ENCODE data around the gene GPX1. TPM values are rescaled to one million over a fixed set of nuclear protein-coding genes. Genes with fewer than 3 reads are reported as not detected.

GPX1 gene
- total RNA-seq, 3 donors from 2014 or later (not counting 1 experiment from before 2014, with no cell fraction given) = 34.7 to 70.0 (median 59.1) TPM

DNA sequence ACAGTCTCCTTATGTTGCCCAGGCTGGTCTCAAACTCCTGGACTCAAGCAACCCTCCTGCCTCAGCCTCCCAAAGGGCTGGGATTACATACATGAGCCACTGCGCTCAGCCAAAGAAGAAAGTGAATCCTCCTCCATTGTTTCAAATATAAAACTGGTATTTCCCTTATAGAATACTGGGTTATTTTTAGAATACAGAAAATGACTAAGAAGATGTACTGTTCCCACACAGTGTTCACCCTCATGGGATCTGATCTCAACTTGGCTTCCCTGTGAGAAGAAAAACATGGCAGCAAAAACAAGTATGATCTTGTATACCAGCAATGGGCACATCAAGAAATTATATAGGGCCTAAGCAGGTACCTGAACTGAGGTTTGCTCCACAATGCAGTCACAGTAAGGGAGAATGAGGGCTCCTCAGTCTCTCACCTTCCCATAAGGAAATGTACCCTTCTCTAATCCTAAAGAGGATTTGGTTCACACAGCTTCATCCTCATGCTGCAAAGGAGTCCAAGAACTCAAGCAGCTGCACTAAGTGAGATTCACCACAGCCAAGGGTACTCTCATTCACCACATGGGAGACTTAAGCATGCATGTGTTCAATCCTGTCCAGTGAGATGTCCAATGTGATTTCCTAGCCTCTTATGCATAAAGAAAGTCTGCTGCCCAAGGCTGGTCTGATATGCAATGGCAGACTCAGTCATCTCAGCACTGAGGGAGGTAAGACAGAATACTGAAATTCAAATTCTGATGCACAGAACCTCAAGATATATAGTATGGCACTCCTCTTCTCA is 44.1 kb downstream of the GPX1 start:
- no peak overlapping the region for H3K27ac ChIP-seq (ENCODE audit: low read length)
- TF ChIP-seq, protein P1, sequence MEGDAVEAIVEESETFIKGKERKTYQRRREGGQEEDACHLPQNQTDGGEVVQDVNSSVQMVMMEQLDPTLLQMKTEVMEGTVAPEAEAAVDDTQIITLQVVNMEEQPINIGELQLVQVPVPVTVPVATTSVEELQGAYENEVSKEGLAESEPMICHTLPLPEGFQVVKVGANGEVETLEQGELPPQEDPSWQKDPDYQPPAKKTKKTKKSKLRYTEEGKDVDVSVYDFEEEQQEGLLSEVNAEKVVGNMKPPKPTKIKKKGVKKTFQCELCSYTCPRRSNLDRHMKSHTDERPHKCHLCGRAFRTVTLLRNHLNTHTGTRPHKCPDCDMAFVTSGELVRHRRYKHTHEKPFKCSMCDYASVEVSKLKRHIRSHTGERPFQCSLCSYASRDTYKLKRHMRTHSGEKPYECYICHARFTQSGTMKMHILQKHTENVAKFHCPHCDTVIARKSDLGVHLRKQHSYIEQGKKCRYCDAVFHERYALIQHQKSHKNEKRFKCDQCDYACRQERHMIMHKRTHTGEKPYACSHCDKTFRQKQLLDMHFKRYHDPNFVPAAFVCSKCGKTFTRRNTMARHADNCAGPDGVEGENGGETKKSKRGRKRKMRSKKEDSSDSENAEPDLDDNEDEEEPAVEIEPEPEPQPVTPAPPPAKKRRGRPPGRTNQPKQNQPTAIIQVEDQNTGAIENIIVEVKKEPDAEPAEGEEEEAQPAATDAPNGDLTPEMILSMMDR (IDR thresholded peaks at IDR 0.05) = no peak
- ATAC-seq (no peak), DNase-seq (no peak)
- peaks cover 57% of the 10 kb centered on the region for H3K36me3 ChIP-seq (ENCODE audit: control insufficient read depth, insufficient read depth, low read length)
- WGBS (ENCODE audit: insufficient coverage) = no CpG with 5 or more reads among the region's 1 CpG
- Mint-ChIP-seq H3K4me1 (peaks cover 5 to 11% of the 10 kb centered on the region in 2 donors), H3K27me3 (ENCODE audit: low read depth in 2 of 2) (no peaks in the 10 kb centered on the region), H3K36me3 (peaks cover 5% of the 10 kb centered on the region), H3K9me3 (no peaks in the 10 kb centered on the region), H3K27ac (peak overlapping the region in 1 of 2 donors; percentile 31), H3K4me3 (no peak overlapping the region)
- intact Hi-C loops (cut with micrococcal nuclease) = no loop called here
- H3K27me3 ChIP-seq (ENCODE audit: control insufficient read depth, insufficient read depth, low read length) = no peaks in the 10 kb centered on the region
- H3K4me1 ChIP-seq (ENCODE audit: control insufficient read depth, insufficient read depth, low read length) = no peaks in the 10 kb centered on the region
- H3K4me3 ChIP-seq (ENCODE audit: low read length) = no peak overlapping the region
- H3K9me3 ChIP-seq (ENCODE audit: control insufficient read depth, insufficient read depth, low read length) = no peaks in the 10 kb centered on the region

DNA sequence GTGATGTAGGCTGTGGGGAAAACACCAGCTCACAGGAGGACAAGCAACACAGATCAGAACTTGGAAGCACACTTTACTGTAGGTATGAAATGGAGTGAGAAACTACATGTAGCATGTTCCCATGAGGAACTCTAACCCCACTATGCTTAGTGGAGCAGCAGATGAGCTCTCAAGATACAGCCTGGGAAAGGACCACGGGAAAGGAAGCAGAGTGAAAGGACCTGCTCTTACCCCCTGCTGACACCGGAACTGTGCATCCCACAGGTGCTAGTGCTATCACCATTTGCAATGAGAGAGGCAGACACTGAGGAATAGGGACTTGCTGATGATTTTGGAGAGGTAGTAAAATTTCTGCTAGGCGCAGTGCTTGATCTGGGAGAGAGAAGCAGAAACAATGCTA is 46.9 kb downstream of the GPX1 start:
- TF ChIP-seq, protein P1 (IDR thresholded peaks at IDR 0.05) = no peak
- Histone ChIP-seq H3K27me3 (ENCODE audit: control insufficient read depth, insufficient read depth, low read length) (no peaks in the 10 kb centered on the region), H3K36me3 (ENCODE audit: control insufficient read depth, insufficient read depth, low read length) (peaks cover 46% of the 10 kb centered on the region), H3K27ac (ENCODE audit: low read length) (no peak overlapping the region), H3K4me3 (ENCODE audit: low read length) (no peak overlapping the region), H3K4me1 (ENCODE audit: control insufficient read depth, insufficient read depth, low read length) (no peaks in the 10 kb centered on the region), H3K9me3 (ENCODE audit: control insufficient read depth, insufficient read depth, low read length) (no peaks in the 10 kb centered on the region)
- Mint-ChIP-seq H3K27me3 (ENCODE audit: low read depth in 2 of 2) (no peaks in the 10 kb centered on the region), H3K36me3 (no peaks in the 10 kb centered on the region), H3K4me1 (peaks cover 5 to 11% of the 10 kb centered on the region in 2 donors), H3K27ac (peak overlapping the region; percentile 44 to 50), H3K4me3 (no peak overlapping the region), H3K9me3 (no peaks in the 10 kb centered on the region)
- ATAC-seq = no peak
- 97% methylated on average over 3 of the region's 3 CpGs for WGBS (ENCODE audit: insufficient coverage)
- no peak for DNase-seq
- intact Hi-C loops (cut with micrococcal nuclease) = no loop called here

DNA sequence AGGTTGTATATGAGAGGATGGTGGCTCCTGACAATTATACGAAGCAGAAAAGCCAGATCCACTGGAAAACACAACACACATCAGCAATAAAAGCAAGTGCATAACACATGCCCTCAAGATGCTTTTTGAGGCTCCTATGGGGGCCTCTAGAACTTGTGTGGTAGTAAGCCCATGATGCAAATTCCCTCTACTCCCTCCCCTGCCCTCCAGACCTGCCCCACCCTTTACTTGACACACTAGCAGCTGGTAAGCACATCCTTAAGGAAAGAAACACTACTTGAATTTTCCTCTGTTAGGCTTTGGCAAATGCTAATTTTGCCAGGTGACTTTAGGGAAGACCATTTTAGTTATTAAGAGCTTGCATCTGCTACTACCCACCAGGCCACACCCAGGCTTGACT is 47.5 kb downstream of the GPX1 start:
- Histone ChIP-seq H3K36me3 (ENCODE audit: control insufficient read depth, insufficient read depth, low read length) (peaks cover 46% of the 10 kb centered on the region), H3K9me3 (ENCODE audit: control insufficient read depth, insufficient read depth, low read length) (no peaks in the 10 kb centered on the region), H3K4me1 (ENCODE audit: control insufficient read depth, insufficient read depth, low read length) (no peaks in the 10 kb centered on the region), H3K27me3 (ENCODE audit: control insufficient read depth, insufficient read depth, low read length) (no peaks in the 10 kb centered on the region), H3K4me3 (ENCODE audit: low read length) (no peak overlapping the region), H3K27ac (ENCODE audit: low read length) (no peak overlapping the region)
- Mint-ChIP-seq H3K27me3 (ENCODE audit: low read depth in 2 of 2) (no peaks in the 10 kb centered on the region), H3K4me1 (peaks cover 5 to 11% of the 10 kb centered on the region in 2 donors), H3K4me3 (no peak overlapping the region), H3K36me3 (no peaks in the 10 kb centered on the region), H3K27ac (peak overlapping the region in 1 of 2 donors; percentile 44), H3K9me3 (no peaks in the 10 kb centered on the region)
- no peak for DNase-seq
- WGBS (ENCODE audit: insufficient coverage) = 100% methylated on average over 1 of the region's 1 CpG
- ATAC-seq = no peak
- intact Hi-C loops (cut with micrococcal nuclease) = no loop called here
- TF ChIP-seq, protein P1 (IDR thresholded peaks at IDR 0.05) = no peak

Other genes starting within 250 kb of the GPX1 start
- 10 to 100 TPM; 68.6 to 71.5 (median 68.6) TPM for gene USP19, start 237.5 kb downstream of the GPX1 start, total RNA-seq
- gene LAMB2, start 225.3 kb downstream of the GPX1 start, total RNA-seq = 1 to 10 TPM in 2 of 3 donors, under 1 TPM in 1; 0.75 to 1.7 (median 1.2) TPM
- gene CCDC71, start 192.0 kb downstream of the GPX1 start, total RNA-seq = 10 to 100 TPM; 13.8 to 20.6 (median 15.6) TPM
- gene KLHDC8B, start 186.8 kb downstream of the GPX1 start, total RNA-seq = 1 to 10 TPM; 2.4 to 7.0 (median 3.5) TPM
- gene C3orf62, start 81.1 kb downstream of the GPX1 start, total RNA-seq = 10 to 100 TPM in 2 of 3 donors, 1 to 10 TPM in 1; 8.8 to 12.7 (median 10.8) TPM
- gene USP4, start 18.3 kb downstream of the GPX1 start, total RNA-seq = 100 to 1,000 TPM; 110 to 138 (median 135) TPM
- 100 to 1,000 TPM; 342 to 372 (median 370) TPM for gene RHOA, start 53.6 kb upstream of the GPX1 start, total RNA-seq
- 10 to 100 TPM; 35.4 to 40.7 (median 36.7) TPM for gene TCTA, start 54.1 kb upstream of the GPX1 start, total RNA-seq
- 10 to 100 TPM; 13.4 to 14.2 (median 14.0) TPM for gene AMT, start 64.1 kb upstream of the GPX1 start, total RNA-seq
- gene NICN1, start 71.0 kb upstream of the GPX1 start, total RNA-seq = 10 to 100 TPM; 28.7 to 36.5 (median 30.6) TPM
- gene DAG1, start 111.9 kb upstream of the GPX1 start, total RNA-seq = 10 to 100 TPM in 2 of 3 donors, 1 to 10 TPM in 1; 9.6 to 22.4 (median 20.6) TPM
- under 1 TPM; 0.33 to 0.41 (median 0.35) TPM for gene BSN, start 196.1 kb upstream of the GPX1 start, total RNA-seq

All from natural killer cell (primary cell).